GM18505 (cell line): ENCODE data around the gene BACH2.

ENCODE experiments used
- ATAC-seq: cut with Tn5 transposase; IDR thresholded peaks from one replicate; pipeline ENCODE4 v1.9.1; 2021; ENCODE audit not compliant: unreplicated experiment
- POLR2A ChIP-seq: IDR thresholded peaks from 4 replicates; pipeline ENCODE4 v1.6.1; 2011; ENCODE audit warnings: borderline replicate concordance; ENCODE audit not compliant: insufficient read depth, insufficient read length; ENCODE audit errors: extremely low read depth

BACH2 gene

GRCh38 chr6:89952105-89952671, 344.5 kb downstream of the BACH2 start:
- no peak for ATAC-seq
- no peak for TF ChIP-seq POLR2A

GRCh38 chr6:89951574-89952104, 345.0 kb downstream of the BACH2 start:
- ATAC-seq, result no peak
- TF ChIP-seq POLR2A, result no peak

GRCh38 chr6:89950879-89951391, 345.7 kb downstream of the BACH2 start:
- no peak for ATAC-seq
- TF ChIP-seq POLR2A, result no peak

- no peak for ATAC-seq
- TF ChIP-seq POLR2A, result no peak
Observed at GRCh38 chr6:89950446-89950845, 346.2 kb downstream of the BACH2 start.

GRCh38 chr6:89948876-89949275, 347.8 kb downstream of the BACH2 start:
- ATAC-seq, result no peak
- no peak for TF ChIP-seq POLR2A

GRCh38 chr6:89944826-89945407, 351.7 kb downstream of the BACH2 start:
- TF ChIP-seq POLR2A, result no peak
- no peak for ATAC-seq

- no peak for TF ChIP-seq POLR2A
- ATAC-seq, result no peak
Observed at GRCh38 chr6:89944181-89944755, 352.4 kb downstream of the BACH2 start.

- no peak for TF ChIP-seq POLR2A
- ATAC-seq, result no peak
Observed at GRCh38 chr6:89942601-89943000, 354.0 kb downstream of the BACH2 start.

GRCh38 chr6:89941763-89942497, 354.7 kb downstream of the BACH2 start:
- no peak for ATAC-seq
- no peak for TF ChIP-seq POLR2A

- no peak for TF ChIP-seq POLR2A
- no peak for ATAC-seq
Observed at GRCh38 chr6:89941031-89941762, 355.4 kb downstream of the BACH2 start.

GRCh38 chr6:89940225-89941027, 356.2 kb downstream of the BACH2 start:
- no peak for ATAC-seq
- no peak for TF ChIP-seq POLR2A

- no peak for TF ChIP-seq POLR2A
- no peak for ATAC-seq
Observed at GRCh38 chr6:89939144-89939543, 357.5 kb downstream of the BACH2 start.

GRCh38 chr6:89938014-89938413, 358.6 kb downstream of the BACH2 start:
- TF ChIP-seq POLR2A, result no peak
- no peak for ATAC-seq

- no peak for ATAC-seq
- no peak for TF ChIP-seq POLR2A
Observed at GRCh38 chr6:89936177-89936576, 360.5 kb downstream of the BACH2 start.
